GM13977 (cell line): ENCODE measurements around the gene ZNF770.
"Not testable (repeated sequence)": the region's sequence is repeated elsewhere in the genome, so short reads cannot be mapped to it uniquely, and the experiment has no call there.

Experiments used
- DNase-seq: peaks from one replicate; pipeline ENCODE4 v3.0.0; 2012; ENCODE audit warnings: low spot score
- CTCF ChIP-seq: IDR thresholded peaks from 2 replicates; pipeline ENCODE4 v1.5.1; 2012; ENCODE audit warnings: mild to moderate bottlenecking, control low read depth; ENCODE audit not compliant: insufficient read depth; ENCODE audit errors: extremely low read depth, missing control alignments
- in situ Hi-C: fragments of 300-500 bp; cut with MboI; formaldehyde crosslinking; loops from one replicate; pipeline ENCODE4 v1.12.0; 2022; ENCODE audit warnings: low sequenced_read_pairs, low pct_unique_long_range_greater_than_20kb, mixed read lengths, inconsistent platforms; ENCODE audit not compliant: unreplicated experiment

ZNF770 gene

GRCh38 chr15:34976743-34977142 lies 11.3 kb downstream of the ZNF770 start:
- in situ Hi-C loops = no loop called here
- DNase-seq = no peak
- no peak for TF ChIP-seq CTCF

GRCh38 chr15:34976073-34976472 lies 12.0 kb downstream of the ZNF770 start:
- in situ Hi-C loops = no loop called here
- TF ChIP-seq CTCF = no peak
- no peak for DNase-seq

- no peak for DNase-seq
- no peak for TF ChIP-seq CTCF
- in situ Hi-C loops = no loop called here
Measured at GRCh38 chr15:34973512-34973911, 14.6 kb downstream of the ZNF770 start.

- in situ Hi-C loops, DNase-seq: not testable (repeated sequence)
Measured at GRCh38 chr15:34970098-34970643, 17.9 kb downstream of the ZNF770 start.

- TF ChIP-seq CTCF = peak; percentile 85
- in situ Hi-C loops = no loop called here
- peak; percentile 87 for DNase-seq
Measured at GRCh38 chr15:34969340-34970097, 18.6 kb downstream of the ZNF770 start, which contains the start of gene AQR. TSS of gene AQR (minus strand) at chr15:34969742. CDS start at chr15:34969613, 129 bp downstream.

GRCh38 chr15:34964277-34964676 lies 23.8 kb downstream of the ZNF770 start:
- in situ Hi-C loops = no loop called here
- no peak for TF ChIP-seq CTCF
- no peak for DNase-seq

- in situ Hi-C loops = no loop called here
- no peak for TF ChIP-seq CTCF
- no peak for DNase-seq
Measured at GRCh38 chr15:34953851-34954250, 34.2 kb downstream of the ZNF770 start.
